Hematopoietic multipotent progenitor cell (in vitro differentiated cells): ENCODE results near the gene SLC23A2. TPM values are rescaled to one million over a fixed set of nuclear protein-coding genes. Genes with fewer than 3 reads are reported as not detected.
"Not testable (repeated sequence)": the region's sequence is repeated elsewhere in the genome, so short reads cannot be mapped to it uniquely, and the experiment has no call there.

ENCODE experiments used
- DNase-seq, 3 donors: peaks; one replicate each; pipeline ENCODE4 v3.0.0-alpha.2; 2011 to 2015; ENCODE audit warnings: low read depth in 2 of 3, low spot score in 2 of 3
- total RNA-seq: library from RNA; depleted of rRNA; stranded (reverse); fragments of >200 nt; gene quantifications from one replicate; pipeline ENCODE4 v1.2.3, GENCODE V29; 2012

SLC23A2 gene
- total RNA-seq, 1 donor = 21.0 TPM

GRCh38 chr20:4937407-4938319 is 63.6 kb downstream of the SLC23A2 start:
- DNase-seq = no peak

- DNase-seq = no peak
Observed at GRCh38 chr20:4936851-4937406, 64.4 kb downstream of the SLC23A2 start.

DNA sequence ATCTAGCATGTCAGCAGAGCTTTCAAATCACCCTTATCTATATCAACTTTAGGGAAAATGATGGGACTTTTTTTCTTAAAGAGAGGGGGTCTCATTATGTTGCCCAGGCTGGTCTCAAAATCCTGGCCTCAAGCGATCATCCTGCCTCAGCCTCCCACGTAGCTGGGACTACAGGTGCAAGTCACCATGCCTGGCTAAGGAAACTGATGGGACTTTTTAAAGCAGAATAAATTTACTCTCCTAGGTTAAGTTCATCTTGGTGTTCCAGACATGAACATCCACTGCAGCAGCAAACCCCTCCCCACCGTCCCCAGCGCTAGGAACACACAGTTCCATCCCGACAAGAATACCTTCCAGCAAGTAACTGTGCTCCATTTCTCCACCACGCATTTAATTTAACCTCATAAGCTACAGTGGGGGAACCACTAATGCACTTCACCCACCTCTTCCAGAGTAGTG is 64.9 kb downstream of the SLC23A2 start:
- no peak for DNase-seq

DNA sequence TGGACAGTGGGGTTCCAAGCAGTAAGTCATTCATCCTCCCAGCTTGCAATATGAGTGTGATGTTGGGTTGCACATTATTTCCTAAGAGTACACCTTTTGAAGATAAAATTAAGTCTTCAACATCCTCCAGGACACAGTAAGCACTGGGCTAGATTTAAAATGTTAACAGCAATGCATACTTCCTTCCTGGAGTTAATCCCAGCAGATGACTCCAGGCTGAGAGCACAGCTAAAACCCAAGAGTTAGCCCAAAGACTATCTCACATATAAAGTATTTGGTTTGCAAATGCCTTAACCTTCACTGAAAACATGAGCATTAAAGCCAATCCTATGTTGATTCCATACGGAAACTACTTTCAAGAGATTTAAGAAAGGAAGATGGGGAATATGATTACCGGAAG is 69.2 kb downstream of the SLC23A2 start:
- no peak for DNase-seq

GRCh38 chr20:4929686-4930397 is 71.5 kb downstream of the SLC23A2 start:
- DNase-seq = no peak

GRCh38 chr20:4926531-4927156 is 74.7 kb downstream of the SLC23A2 start:
- peak in 1 of 3 donors; percentile 7 for DNase-seq

- DNase-seq = peak in 2 of 3 donors; percentile 46 to 48
Observed at GRCh38 chr20:4925842-4926530, 75.3 kb downstream of the SLC23A2 start.

GRCh38 chr20:4924446-4924845 is 76.9 kb downstream of the SLC23A2 start:
- DNase-seq = no peak

- DNase-seq = no peak
Observed at GRCh38 chr20:4924032-4924431, 77.3 kb downstream of the SLC23A2 start.

DNA sequence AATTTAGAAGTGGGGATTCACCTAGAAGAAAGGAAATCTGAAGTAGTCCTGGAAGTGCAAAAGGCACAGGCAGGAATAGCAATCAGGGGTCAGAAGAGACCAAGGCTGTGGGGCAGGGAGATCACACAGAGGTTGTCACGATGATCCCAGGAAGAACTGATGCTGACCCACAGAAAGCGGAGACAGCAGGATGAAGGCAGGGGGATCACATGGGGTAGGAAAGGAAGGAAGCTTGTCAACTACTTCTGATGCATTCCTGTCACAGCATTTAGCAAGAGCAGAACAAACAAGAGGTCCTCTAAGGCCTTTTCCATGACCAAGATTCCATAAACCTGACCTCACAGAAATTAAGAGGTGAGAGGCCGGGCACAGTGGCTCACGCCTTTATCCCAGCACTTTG is 79.1 kb downstream of the SLC23A2 start:
- DNase-seq = no peak

GRCh38 chr20:4921271-4921670 is 80.0 kb downstream of the SLC23A2 start:
- not testable (repeated sequence) for DNase-seq

GRCh38 chr20:4920655-4921054 is 80.7 kb downstream of the SLC23A2 start:
- no peak for DNase-seq

DNA sequence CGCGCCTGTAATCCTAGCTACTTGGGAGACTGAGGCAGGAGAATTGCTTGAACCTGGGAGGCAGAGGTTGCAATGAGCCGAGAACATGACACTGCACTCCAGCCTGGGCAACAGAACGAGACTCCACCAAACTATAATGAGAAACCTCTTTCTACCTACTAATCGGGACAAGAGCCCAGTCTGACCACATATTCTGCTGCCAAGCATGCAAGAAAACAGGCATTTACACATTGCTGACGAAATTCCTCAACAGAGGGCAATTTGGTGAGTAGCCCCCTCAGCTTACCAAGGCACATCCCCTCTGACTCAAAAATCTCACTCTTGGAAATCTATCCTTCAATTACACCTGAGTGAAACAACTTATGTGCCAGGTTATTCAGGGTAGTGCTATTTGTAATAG is 81.2 kb downstream of the SLC23A2 start:
- no peak for DNase-seq

- DNase-seq = no peak
Observed at GRCh38 chr20:4919047-4919704, 82.1 kb downstream of the SLC23A2 start.

DNA sequence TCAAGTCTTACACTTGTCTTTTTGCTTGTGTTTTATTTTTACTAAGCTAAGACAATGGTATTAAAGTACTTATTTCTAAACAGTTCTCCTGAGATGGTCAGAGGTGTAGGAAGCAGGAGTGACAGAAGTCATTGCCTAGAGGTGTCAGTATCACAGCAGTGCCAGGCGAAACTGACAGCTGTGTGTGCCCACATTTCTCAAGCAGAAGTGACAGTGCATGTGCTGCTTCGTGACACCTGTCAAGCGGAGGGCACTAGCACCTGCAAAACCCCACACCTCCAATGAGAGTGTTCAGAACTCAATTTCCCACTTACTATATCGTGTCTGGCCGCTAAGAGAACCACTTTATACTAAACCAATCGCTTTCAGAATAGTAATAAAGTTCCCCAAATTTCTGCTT is 82.8 kb downstream of the SLC23A2 start:
- DNase-seq = no peak

DNA sequence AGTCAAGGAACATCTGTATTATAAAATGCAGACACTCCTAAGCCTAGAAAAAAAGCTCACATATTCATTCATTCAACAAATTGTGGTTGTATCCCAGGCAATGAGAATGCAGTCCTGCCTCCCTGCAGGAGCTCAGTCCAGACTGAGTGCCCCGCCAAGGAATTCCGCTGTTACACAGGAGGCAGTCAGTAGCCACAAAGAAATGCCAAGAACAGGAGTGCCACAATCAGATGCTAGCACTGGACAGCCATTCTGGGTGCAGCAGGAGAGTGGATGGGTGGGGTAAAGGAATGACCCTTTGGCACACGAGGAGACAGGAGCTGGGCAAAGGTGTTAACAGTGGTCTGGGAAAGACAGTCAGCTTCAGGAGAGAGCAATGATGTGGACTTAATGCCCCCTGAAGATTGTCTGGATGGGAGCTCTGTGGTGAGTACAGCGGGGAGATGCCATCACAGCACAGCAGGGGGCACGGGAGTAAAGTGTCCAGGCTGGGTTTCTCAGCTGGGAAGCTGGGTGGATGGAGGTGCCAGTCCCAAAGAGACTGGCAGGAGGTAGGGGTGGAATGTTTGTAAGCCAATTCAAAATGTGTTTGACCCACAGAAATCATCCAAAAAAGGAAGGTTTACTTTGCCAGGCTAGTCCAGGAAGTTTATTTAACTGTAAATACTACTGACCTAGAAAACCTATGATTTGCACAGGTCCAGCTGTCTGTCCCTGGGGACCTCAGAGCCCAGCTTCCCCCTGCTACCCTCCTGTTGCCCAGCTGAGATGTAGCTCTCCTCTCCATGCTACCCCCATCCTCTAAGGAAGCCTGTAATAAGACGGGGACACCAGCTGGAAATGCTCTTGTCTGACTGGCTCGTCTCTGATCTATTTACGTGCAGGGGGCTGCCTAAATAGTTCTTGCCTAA is 84.1 kb downstream of the SLC23A2 start:
- DNase-seq = no peak

GRCh38 chr20:4913147-4913546 is 88.2 kb downstream of the SLC23A2 start:
- DNase-seq = no peak

- no peak for DNase-seq
Observed at GRCh38 chr20:4912380-4913142, 88.7 kb downstream of the SLC23A2 start.
